ENCODE data around the gene PAM. TPM values are rescaled to one million over a fixed set of nuclear protein-coding genes. Genes with fewer than 3 reads are reported as not detected.
"Not testable (repeated sequence)": the region's sequence is repeated elsewhere in the genome, so short reads cannot be mapped to it uniquely, and the experiment has no call there.

Gene PAM
- total RNA-seq, 1 donor from 2014 or later: 227 TPM

DNA sequence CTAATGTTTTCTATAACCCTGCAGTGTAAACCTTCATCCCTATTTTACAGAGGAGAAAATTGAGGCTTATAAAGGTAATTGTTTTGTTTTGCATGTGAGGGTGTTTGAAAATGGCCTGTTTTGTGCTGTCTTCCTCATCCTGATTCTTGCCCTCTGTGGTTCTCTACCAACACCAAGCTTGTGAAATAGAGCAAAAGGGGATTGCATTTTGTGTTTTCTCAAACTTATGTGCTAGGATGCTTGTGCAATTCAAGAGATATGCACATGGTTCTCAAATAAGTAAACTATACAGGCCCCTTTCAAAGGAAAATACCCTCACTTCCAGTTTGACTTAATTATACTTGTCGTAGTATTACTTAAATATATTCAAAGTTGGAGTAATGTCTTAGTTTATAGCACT, 17.2 kb downstream of the PAM start:
- Histone ChIP-seq H3K27me3 (no peaks in the 10 kb centered on the region), H3K36me3 (no peaks in the 10 kb centered on the region), H3K4me1 (peaks cover 18% of the 10 kb centered on the region), H3K4me3 (no peak overlapping the region), H3K9me3 (no peaks in the 10 kb centered on the region), H3K27ac (peak overlapping the region; percentile 38)
- DNase-seq: no peak
- intact Hi-C loops (cut with DNase I): no loop called here
- ATAC-seq: peak; percentile 38
- TF ChIP-seq, protein P1, sequence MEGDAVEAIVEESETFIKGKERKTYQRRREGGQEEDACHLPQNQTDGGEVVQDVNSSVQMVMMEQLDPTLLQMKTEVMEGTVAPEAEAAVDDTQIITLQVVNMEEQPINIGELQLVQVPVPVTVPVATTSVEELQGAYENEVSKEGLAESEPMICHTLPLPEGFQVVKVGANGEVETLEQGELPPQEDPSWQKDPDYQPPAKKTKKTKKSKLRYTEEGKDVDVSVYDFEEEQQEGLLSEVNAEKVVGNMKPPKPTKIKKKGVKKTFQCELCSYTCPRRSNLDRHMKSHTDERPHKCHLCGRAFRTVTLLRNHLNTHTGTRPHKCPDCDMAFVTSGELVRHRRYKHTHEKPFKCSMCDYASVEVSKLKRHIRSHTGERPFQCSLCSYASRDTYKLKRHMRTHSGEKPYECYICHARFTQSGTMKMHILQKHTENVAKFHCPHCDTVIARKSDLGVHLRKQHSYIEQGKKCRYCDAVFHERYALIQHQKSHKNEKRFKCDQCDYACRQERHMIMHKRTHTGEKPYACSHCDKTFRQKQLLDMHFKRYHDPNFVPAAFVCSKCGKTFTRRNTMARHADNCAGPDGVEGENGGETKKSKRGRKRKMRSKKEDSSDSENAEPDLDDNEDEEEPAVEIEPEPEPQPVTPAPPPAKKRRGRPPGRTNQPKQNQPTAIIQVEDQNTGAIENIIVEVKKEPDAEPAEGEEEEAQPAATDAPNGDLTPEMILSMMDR (IDR thresholded peaks at IDR 0.05): no peak

DNA sequence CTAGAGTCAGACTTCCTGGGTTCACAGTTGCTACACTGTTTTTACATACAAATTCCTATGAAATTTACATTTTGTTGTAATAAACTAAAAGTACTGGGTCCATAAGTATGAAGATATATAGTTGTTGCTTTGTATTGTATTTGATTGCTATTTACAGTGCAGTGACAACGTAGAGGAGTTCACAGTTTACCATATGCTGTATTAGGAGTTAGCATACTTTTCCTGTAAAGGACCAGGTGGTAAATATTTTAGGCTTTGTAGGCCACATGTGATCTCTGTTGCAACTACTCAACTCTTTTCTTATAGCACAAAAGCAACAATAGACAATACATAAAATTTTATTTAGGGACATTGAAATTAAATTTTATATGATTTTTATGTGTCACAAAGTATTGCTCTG, 18.0 kb downstream of the PAM start:
- H3K36me3 ChIP-seq: no peaks in the 10 kb centered on the region
- ATAC-seq: no peak
- H3K4me1 ChIP-seq: peaks cover 18% of the 10 kb centered on the region
- intact Hi-C loops (cut with DNase I): no loop called here
- H3K4me3 ChIP-seq: no peak overlapping the region
- no peak for DNase-seq
- no peak overlapping the region for H3K27ac ChIP-seq
- H3K9me3 ChIP-seq: no peaks in the 10 kb centered on the region
- no peaks in the 10 kb centered on the region for H3K27me3 ChIP-seq
- TF ChIP-seq, protein P1 (IDR thresholded peaks at IDR 0.05): no peak

DNA sequence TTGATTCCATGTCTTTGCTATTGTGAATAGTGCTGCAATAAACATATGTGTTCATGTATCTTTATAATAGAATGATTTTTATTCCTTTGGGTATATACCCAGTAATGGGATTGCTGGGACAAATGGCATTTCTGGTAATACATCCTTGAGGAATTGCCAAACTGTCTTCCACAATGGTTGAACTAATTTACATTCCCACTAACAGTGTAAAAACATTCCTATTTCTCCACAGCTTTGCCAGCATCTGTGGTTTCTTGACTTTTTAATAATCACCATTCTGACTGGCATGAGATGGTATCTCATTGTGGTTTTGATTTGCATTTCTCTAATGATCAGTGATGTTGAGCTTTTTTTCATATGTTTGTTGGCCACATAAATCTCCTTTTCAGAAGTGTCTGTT, 20.7 kb downstream of the PAM start:
- DNase-seq; H3K4me3 ChIP-seq; intact Hi-C loops (cut with DNase I); H3K27me3 ChIP-seq; H3K36me3 ChIP-seq; H3K9me3 ChIP-seq; H3K27ac ChIP-seq; ATAC-seq: not testable (repeated sequence)
- H3K4me1 ChIP-seq: peaks cover 22% of the 10 kb centered on the region

DNA sequence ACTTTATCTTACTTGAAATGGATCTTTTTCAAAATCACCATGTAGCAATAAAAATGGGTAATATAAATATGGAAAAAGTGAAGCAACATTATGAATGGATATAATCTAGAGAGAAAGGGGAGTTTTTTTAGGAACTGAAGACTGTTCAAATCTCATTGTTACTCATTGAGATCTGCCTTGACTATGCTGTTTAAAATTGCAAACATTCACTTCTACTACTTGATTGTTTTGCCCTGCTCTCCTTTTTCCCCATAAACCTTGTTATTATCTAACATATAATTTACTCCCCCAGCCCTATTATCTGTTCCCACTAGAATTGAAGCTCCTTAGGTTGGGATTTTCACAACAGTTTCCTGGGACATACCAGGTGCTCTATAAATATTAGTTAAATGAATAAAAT, 22.0 kb downstream of the PAM start:
- Histone ChIP-seq H3K27ac (no peak overlapping the region), H3K27me3 (no peaks in the 10 kb centered on the region), H3K36me3 (no peaks in the 10 kb centered on the region), H3K4me1 (peaks cover 16% of the 10 kb centered on the region), H3K4me3 (no peak overlapping the region), H3K9me3 (no peaks in the 10 kb centered on the region)
- no peak for ATAC-seq
- intact Hi-C loops (cut with DNase I): no loop called here
- DNase-seq: no peak
- TF ChIP-seq, protein P1 (IDR thresholded peaks at IDR 0.05): no peak

DNA sequence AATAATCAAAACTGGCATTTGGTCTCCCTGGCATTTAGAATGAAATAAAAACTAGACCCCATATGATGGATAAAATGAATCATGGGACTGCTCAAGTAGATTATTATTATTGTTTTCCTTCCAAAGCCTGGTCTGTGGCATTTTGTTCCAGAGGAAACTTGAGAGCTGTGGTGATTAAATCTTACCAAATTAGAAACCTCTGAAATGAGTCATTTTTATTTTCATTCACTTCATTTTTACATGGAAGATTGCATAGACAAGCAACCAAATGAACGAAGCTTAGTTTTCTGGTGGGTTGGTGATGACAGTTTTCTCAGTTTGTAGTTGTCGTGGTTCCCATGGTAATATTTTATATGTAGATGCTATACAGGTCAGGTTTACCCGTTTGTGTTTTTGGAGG, 23.4 kb downstream of the PAM start:
- Histone ChIP-seq H3K27me3 (no peaks in the 10 kb centered on the region), H3K27ac (no peak overlapping the region), H3K4me3 (no peak overlapping the region), H3K36me3 (no peaks in the 10 kb centered on the region), H3K9me3 (no peaks in the 10 kb centered on the region), H3K4me1 (peaks cover 15% of the 10 kb centered on the region)
- TF ChIP-seq, protein P1 (IDR thresholded peaks at IDR 0.05): no peak
- DNase-seq: no peak
- no peak for ATAC-seq
- intact Hi-C loops (cut with DNase I): no loop called here

DNA sequence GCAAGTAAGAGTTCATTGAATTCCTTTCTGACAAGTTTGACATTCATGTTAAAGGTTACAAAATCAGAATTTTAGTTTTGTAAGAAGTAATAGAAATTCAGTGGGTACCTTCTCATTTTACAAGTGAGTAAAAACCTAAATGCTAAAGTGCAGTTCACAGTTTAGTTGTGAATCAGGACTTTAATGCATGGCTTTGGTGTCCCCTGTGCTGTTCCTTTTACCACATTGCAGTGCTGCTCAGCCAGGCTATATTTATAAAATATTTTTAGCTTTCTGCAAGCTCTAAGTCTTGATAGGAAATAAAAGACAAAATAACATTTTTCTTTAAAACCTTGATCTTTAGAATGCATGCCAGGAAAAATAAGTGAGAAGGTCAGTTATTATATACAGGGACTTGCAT, 26.3 kb downstream of the PAM start:
- H3K27ac ChIP-seq: no peak overlapping the region

More for the DNA sequence above, 26.3 kb downstream of the PAM start:
- TF ChIP-seq, protein P1 (IDR thresholded peaks at IDR 0.05): no peak
- Histone ChIP-seq H3K4me1 (peaks cover 15% of the 10 kb centered on the region), H3K9me3 (no peaks in the 10 kb centered on the region), H3K27me3 (no peaks in the 10 kb centered on the region), H3K4me3 (no peak overlapping the region), H3K36me3 (no peaks in the 10 kb centered on the region)
- ATAC-seq (no peak), DNase-seq (no peak)
- intact Hi-C loops (cut with DNase I): no loop called here

Measured in upper lobe of right lung (tissue), 1 donor.